Measurements from ENCODE around the gene SORCS2. TPM values are rescaled to one million over a fixed set of nuclear protein-coding genes. Genes with fewer than 3 reads are reported as not detected.
A peak's percentile ranks its signal among the peaks of the same experiment; 100 is the strongest.

The SORCS2 gene
- total and polyA plus RNA-seq, 2 of the 13 experiments (the other 11 are each of a cell fraction or from before 2014, with no cell fraction given), result 0.82 to 1.0 TPM

DNA sequence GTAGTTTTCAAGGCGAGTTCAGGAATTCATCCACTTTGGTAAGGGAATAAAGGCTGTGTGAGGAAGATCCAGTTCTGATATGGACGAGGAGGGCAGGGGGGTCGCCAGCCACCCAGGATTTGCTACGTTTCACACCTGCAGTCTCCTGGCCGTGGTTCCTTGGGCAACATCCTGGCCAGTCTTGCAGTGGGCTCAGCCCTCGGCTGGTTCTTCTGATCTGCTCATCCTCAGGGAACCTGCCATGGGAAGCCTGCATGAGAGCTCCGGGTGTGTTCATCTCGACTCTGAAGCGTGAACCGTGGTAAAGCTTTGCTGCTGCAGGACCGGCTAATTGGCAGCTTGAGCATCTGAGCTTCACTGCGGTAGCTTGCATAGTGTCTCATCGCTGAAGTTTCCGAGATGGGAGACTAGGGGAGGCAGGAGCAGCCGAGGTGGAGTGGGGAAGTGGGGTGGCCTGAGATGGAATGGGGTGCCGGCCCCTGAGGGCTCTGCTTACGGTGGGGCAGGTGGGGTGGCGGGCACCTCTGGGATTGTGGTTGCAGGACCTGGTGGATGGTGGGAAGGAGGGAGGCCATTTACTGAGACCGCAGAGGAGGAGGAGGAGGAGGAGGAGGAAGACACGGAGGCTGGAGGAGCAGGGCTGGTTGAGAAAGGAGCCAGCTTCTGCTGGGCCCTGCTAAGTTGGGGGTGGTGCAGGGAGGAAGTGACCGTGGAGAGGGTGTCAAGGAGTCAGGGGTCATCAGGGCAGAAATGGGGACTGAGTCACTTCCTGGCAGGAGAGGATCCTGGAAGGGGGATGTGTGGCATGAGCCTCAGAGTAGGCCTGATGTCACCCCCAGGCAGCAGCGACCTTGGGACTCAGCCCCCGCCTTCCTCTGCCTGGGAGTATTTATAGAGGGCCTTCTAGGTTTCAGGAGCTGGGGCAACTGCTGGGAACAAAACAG, 455.5 kb downstream of the SORCS2 start (continued):
- no peak for TF ChIP-seq RBM39 (IDR thresholded peaks at IDR 0.05; ENCODE audit: low read depth, low read length, poor library complexity, severe bottlenecking)
- TF ChIP-seq HOXD1 (CRISPR knock-in tag; IDR thresholded peaks at IDR 0.05), result no peak
- TF ChIP-seq SOX13 (IDR thresholded peaks at IDR 0.05), result no peak
- no peak for TF ChIP-seq SOX13 (CRISPR knock-in tag; conservative IDR thresholded peaks at IDR 0.05 in 1 of 2, IDR thresholded peaks at IDR 0.05 in 1 of 2)
- TF ChIP-seq, protein P1, sequence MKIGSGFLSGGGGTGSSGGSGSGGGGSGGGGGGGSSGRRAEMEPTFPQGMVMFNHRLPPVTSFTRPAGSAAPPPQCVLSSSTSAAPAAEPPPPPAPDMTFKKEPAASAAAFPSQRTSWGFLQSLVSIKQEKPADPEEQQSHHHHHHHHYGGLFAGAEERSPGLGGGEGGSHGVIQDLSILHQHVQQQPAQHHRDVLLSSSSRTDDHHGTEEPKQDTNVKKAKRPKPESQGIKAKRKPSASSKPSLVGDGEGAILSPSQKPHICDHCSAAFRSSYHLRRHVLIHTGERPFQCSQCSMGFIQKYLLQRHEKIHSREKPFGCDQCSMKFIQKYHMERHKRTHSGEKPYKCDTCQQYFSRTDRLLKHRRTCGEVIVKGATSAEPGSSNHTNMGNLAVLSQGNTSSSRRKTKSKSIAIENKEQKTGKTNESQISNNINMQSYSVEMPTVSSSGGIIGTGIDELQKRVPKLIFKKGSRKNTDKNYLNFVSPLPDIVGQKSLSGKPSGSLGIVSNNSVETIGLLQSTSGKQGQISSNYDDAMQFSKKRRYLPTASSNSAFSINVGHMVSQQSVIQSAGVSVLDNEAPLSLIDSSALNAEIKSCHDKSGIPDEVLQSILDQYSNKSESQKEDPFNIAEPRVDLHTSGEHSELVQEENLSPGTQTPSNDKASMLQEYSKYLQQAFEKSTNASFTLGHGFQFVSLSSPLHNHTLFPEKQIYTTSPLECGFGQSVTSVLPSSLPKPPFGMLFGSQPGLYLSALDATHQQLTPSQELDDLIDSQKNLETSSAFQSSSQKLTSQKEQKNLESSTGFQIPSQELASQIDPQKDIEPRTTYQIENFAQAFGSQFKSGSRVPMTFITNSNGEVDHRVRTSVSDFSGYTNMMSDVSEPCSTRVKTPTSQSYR (CRISPR knock-in tag; IDR thresholded peaks at IDR 0.05; ENCODE audit: borderline replicate concordance), result peak; percentile 81
- TF ChIP-seq, protein P2, sequence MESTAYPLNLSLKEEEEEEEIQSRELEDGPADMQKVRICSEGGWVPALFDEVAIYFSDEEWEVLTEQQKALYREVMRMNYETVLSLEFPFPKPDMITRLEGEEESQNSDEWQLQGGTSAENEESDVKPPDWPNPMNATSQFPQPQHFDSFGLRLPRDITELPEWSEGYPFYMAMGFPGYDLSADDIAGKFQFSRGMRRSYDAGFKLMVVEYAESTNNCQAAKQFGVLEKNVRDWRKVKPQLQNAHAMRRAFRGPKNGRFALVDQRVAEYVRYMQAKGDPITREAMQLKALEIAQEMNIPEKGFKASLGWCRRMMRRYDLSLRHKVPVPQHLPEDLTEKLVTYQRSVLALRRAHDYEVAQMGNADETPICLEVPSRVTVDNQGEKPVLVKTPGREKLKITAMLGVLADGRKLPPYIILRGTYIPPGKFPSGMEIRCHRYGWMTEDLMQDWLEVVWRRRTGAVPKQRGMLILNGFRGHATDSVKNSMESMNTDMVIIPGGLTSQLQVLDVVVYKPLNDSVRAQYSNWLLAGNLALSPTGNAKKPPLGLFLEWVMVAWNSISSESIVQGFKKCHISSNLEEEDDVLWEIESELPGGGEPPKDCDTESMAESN (CRISPR knock-in tag; conservative IDR thresholded peaks at IDR 0.05), result peak; percentile 94
- no peak for TF ChIP-seq MAFK (conservative IDR thresholded peaks at IDR 0.05 in 1 of 2, IDR thresholded peaks at IDR 0.05 in 1 of 2; ENCODE audit: low read length in 2 of 2)
- 0 out of 2 replicates have a peak, but pooled peaks have one; percentile 31 for TF ChIP-seq RXRB (CRISPR knock-in tag; IDR thresholded peaks at IDR 0.05; ENCODE audit: borderline replicate concordance)
- TF ChIP-seq JDP2 (CRISPR knock-in tag; IDR thresholded peaks at IDR 0.05; ENCODE audit: borderline replicate concordance), result no peak
- no peak for TF ChIP-seq GABPA (IDR thresholded peaks at IDR 0.05; ENCODE audit: low read depth, low read length)
- peak; percentile 76 for TF ChIP-seq GABPA (CRISPR knock-in tag; IDR thresholded peaks at IDR 0.05; ENCODE audit: low read depth)
- TF ChIP-seq, protein P3, sequence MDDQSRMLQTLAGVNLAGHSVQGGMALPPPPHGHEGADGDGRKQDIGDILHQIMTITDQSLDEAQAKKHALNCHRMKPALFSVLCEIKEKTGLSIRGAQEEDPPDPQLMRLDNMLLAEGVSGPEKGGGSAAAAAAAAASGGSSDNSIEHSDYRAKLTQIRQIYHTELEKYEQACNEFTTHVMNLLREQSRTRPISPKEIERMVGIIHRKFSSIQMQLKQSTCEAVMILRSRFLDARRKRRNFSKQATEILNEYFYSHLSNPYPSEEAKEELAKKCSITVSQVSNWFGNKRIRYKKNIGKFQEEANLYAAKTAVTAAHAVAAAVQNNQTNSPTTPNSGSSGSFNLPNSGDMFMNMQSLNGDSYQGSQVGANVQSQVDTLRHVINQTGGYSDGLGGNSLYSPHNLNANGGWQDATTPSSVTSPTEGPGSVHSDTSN (CRISPR knock-in tag; IDR thresholded peaks at IDR 0.05; ENCODE audit: borderline replicate concordance), result no peak
- no peak for TF ChIP-seq SRSF9 (IDR thresholded peaks at IDR 0.05; ENCODE audit: borderline replicate concordance, insufficient read depth, low read depth, low read length, poor library complexity, severe bottlenecking)
- TF ChIP-seq ZFP36 (IDR thresholded peaks at IDR 0.05; ENCODE audit: borderline replicate concordance, low read depth, low read length, partially characterized antibody), result no peak
- TF ChIP-seq FOSL2 (CRISPR knock-in tag; IDR thresholded peaks at IDR 0.05), result peak; percentile 92
- no peak for TF ChIP-seq HES4 (CRISPR knock-in tag; IDR thresholded peaks at IDR 0.05; ENCODE audit: borderline replicate concordance)
- no peak for TF ChIP-seq ZNF660 (CRISPR knock-in tag; IDR thresholded peaks at IDR 0.05; ENCODE audit: borderline replicate concordance, low read depth)
- TF ChIP-seq ZIK1 (CRISPR knock-in tag; IDR thresholded peaks at IDR 0.05; ENCODE audit: borderline replicate concordance, low read depth), result no peak
